Ureter (tissue), 1 donor: ENCODE measurements around the gene EFNA5. TPM values are rescaled to one million over a fixed set of nuclear protein-coding genes. Genes with fewer than 3 reads are reported as not detected.

Experiments used
- DNase-seq: peaks from one replicate; pipeline ENCODE4 v3.0.0-alpha.2; 2020; ENCODE audit warnings: low spot score
- total RNA-seq: library from RNA; stranded (reverse); gene quantifications from one replicate; pipeline ENCODE4 v1.2.4, GENCODE V29; 2023
- donor health status: DM: yes; HTN: yes; CAD: no.

The EFNA5 gene
- total RNA-seq, 1 donor from 2014 or later = 60.4 TPM

DNA sequence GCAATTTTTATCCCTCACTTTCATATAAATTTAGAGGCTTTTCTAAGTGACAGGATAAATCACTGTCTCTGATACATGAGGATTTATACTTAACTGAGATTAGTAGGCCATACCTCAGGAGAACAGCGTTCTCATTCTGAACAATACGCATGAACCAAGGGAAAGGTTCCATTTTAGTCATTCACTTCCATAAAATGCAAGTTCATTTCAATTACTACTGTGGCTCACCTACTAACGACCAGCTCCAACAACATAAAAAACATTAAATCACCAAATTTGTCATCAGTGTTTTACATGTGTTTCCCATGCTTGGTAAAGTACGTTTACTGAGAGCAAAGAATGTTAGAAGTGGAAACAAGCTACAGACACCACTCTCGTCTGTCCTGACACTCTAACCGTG lies 67.4 kb downstream of the EFNA5 start:
- no peak for DNase-seq

DNA sequence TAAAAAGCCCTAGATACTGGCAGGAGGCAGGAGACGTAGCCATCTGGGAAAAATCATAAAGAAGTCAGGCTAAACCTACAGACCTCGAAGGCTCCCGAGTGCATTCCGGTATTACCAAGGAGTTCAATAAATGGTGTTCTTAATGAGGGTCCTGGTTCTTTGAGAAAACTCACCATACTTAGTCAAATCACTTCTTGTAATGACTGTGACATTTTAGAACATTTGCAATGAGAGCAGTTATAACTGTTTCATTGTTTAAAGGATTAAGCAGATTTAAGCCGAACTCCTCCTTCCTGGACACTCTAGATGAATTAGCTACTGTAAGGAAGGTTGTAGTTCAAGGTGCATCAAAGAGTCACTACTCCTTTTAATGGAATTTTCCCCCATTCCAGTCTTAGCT lies 67.8 kb downstream of the EFNA5 start:
- DNase-seq = no peak

DNA sequence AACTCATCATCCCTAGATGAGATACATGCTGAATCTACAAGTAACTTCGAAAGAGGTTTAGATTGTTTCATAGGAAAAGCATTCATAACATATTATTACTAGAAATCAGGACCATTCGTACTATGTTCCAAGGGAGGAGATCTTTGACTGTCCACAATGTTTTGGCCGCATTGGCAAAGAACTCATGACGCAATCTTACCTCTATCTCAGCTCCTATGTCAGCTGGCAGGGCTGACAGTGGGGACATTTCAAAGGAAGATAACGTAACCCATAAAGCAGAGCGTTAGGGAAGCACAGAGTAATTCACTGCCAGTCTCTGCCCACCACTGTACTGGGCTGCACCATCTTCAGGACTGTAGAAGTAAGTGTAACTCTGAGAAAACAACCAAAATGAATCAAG lies 69.7 kb downstream of the EFNA5 start:
- DNase-seq = no peak

DNA sequence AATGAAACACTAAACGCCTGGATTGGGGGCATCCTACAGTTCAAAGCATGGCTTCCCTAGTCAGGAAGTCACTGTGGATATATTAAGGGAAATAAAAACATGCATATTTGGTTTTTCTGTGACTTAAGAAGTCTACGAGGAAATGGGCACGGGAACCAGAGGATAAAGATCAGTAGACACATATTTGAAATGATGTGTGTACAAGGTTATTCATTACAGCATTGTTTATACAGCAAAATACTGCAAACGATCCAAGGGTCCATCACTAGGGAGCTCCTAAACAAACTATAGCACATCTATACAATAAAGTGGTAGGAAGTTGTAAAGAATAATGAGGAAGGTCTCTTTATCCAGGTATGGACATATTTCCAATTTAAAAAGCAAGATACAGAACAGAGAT lies 71.8 kb downstream of the EFNA5 start:
- no peak for DNase-seq

DNA sequence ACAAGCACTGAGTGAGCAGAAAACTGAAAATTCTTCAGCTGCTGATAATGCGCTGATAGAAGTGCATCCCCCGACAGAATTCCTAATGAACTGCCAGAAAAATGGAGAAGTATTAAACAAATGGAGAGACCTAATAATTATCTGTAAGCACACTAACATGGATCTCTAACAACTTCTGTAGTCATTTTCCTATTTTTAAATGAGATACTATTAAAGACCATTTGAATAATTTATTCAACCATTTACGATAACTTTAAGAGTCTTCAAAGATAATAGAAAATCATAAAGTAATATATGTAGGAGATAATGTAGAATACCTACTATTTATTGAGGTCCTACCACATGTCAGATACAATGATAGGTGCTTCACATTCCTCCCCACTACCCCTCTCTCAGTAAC lies 72.9 kb downstream of the EFNA5 start:
- no peak for DNase-seq

DNA sequence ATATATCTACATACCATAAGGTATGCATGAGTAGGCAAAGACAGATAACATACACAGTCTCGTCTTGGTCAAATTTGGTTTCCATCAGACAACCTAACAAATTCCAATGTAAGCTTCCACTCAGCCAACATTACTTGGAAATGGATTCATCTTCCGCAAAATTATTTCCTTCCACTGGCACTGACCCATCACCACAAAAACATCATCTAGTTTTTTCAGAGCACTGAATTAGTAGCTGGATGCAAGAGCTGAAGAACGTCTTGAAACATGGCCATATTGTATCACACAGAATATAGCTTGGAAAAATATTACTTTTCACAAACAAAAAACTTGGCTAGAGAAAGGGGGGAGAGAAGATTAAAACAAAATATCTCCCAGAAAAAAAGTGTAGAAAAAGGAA lies 73.5 kb downstream of the EFNA5 start:
- DNase-seq = no peak

DNA sequence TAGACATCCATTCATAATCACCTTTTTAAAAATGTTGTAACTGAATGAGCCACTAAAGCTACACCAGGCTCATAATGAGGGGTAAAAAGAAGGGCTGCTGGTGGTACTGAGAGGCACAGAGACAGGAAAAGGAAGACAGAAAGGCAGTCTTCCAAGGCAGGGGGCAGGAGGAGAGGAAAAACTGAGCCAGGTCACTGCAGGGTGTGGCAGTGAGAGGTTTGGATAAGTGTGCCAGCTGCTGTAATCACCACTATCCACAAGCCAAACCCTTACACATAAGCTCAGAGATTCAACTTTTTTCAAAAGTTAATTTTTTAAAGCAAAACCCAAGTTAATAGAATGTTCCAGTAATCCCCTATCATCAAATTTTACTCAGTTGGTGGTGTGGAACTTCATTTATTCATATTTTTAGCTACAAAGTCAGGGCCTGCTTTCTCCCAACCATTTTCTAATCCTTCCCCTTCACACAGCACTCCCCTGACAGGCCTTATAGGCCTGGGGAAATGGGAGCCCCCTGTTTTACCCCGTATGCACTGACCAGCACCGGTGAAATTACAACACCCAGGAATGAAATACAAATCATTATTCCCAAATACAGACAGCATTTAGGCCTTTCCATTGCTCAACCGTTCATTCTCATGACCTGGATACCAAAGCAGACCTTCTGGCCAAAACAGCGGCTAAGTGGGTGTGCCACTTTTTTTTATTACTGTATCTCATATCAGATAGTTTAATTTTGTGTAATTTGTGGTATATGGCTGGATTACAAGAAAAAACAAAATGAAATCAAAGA lies 76.3 kb downstream of the EFNA5 start:
- DNase-seq = no peak

DNA sequence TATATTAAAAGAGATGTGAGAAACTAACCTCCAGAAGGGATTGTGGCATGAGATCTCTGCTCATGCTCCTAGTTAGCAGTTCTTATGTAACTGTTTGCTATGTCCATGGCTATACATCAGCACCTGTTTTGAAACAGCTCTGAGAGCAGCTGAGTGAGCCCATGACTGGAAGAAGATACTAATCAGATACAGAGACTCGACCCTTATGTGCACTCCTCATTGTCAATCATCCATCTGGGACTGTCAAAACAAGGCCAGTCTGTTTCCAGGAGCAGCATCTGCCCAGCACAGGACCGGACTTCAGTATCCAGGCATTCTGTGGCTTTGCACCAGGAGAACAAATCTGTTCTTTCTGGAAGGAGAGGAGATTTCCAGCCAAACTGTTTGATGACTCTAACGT lies 77.7 kb downstream of the EFNA5 start:
- no peak for DNase-seq

DNA sequence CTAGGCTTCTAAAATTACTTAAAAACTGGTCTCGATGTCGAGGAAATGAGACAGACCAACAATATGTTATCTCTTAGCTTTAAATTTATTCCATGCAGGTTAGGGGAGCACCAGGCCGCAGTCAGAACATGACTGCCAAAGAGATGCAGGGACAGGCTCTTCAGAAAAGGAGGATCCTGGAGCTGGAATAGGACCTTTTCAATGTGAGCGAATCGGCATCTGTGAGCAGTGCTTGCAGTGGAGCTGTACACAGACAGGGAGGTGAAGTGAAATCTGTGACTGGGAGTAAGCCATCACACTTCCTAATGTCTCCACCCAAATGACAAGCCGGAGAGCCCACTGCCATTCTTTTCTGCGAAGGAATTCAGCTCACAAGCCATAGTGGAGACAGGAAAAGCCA lies 78.2 kb downstream of the EFNA5 start:
- no peak for DNase-seq

DNA sequence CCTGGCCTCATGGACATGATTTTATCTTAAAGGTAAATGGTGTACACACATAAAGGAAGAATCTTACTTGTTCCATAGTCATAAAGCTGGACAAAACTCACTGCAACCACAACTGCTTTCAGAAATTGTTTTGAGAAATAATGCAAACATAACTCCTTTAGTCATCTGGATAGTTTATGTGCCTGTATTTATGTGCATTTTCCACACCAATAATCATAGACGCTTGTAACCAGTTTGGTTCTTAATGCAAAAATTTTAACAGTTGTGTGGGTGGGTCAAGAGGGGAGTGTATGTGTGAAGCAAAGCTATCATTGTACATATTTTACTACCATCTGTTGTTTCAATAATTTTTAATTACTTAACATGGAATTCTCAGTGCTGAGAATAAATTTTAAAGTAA lies 80.1 kb downstream of the EFNA5 start:
- no peak for DNase-seq

DNA sequence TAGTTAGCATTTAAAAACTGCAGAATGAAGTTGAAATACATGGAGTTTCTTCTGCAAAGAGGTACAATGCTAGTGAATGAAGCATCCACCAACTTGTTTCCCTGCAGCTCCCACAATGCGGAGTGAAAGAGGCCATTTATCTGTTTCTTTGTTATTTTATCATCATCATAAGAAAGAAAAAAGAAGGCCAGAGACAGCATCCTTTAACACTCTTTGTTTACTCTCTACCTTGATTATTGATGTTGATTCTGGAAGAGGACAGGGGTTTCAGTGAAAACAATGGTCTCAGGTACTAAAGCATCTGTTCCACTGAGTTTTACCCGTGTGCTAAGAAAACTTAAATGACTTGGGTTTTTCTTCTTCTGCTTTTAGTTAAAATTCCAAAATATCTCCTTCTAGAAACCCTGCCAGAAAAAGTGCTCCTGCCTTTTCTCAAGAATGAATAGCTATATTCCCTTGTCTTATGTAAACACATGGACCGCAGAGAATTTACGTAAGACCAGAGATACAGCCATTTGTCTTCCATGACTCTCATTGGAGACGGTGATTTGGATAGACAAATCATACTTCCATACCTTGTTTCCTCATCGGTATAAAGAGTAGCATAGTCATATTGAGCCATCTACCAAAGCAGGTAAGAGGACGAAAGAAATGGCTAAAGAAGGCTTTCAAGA lies 81.1 kb downstream of the EFNA5 start:
- DNase-seq = no peak

DNA sequence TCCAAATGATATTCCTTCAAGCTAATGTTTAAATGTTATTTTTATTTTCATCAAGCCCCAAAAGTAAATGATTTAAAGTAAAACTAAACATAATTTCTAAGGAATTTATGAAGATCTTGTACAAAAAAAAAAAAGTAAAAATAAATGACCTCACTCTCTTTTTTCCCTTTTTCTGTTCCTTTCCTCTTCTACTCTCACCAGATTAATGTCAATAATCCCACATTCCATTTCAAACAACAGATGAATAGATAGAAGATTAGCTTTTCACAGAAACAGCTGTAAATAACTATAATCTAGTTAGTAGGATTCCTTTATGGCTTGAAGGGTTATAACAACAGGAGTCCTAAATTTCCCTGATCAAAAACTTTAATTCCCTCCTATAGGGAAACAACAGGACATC lies 88.1 kb downstream of the EFNA5 start:
- no peak for DNase-seq

DNA sequence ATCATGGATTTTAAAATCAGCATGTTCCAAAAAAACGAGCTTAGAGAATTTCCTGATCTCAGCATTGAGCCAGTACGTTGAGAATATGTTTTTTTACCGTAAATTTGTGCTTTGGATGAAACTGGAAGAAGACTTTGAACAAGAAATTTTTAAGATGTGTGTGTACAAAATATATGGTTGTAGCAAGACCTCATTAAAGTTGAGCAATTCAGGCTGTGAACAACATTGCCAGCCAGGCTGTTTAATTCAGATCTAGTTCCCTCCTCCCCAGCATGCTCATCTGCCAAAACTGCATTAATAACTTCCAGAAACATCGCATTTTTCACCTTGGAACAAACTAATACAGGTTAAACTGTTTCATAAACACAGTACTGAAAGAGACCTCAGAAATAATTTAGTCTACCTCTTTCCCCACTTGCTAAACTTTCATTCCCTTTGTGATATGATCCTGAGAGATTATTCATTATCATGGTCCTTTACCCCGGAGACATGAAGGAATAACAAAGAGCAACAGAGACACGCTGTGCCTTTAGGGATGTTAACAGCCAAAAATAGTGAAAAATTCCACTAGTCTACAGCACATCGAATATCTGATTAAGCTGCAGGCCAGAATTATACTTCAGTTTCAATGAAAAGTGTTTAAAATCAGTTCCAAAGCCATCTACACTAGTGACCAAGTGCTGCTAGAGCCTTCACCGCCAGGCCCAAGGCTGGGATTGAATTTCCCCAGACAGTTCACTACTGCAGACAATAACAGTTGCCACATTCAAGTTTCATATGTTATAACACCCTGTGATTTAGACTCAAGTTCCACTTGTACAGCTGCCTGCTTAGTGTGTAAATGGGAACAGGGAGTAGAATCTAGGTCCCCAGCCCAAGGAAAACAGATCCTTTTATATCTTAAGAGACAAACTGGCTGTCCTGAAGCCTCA lies 89.6 kb downstream of the EFNA5 start:
- DNase-seq = no peak

DNA sequence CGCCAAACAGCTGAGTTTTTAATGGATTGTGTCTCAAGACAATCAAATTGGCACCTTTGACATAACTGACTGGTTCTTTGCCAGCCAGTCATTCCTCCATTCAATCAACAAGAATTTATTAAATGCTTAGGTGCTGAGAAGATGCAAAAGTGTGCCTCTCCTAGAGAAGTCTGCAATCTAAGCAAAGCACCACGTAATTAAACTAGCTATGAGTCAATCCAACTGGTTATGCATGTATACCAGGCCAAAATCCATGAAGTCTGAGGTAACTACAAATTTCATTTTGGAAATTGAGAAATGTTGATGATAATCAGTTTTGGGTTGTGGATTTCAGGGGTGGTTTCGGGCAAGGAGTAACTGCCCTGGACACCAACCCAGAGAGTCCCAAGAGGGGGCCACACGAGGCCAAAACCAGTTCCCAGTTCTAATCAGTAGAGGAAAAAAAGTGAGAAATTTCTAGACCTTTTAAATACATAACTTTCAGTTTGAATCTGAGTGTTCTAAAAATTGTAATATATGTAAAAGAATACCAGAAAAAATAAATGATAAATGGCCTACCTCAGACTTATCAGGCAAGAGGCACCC lies 92.6 kb downstream of the EFNA5 start:
- DNase-seq = no peak

DNA sequence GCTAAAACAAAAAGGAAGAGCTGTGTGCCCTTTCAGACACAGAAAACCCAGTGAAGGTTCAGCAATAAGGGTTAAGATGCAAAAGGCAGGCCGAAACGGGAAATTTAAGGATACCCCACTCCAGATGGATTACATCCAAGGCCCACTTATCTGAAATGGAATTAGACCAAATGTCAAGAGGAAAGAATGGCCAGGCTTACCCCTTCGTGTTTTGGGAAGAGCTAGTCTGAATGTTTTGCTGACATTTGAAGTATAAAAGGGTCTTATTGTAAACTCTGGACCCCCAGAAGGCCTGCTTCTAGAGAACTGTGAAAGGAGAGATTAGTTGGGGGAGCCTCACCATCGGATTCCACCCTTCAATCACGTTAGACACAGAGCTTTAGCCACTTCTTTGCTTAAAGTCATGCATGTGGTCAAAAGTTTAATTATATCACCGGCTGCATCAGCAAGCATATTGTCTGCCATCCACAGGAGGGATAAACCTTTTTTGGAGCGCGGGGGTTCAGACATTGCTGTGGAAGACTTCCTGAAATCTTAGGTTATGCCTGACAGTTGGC lies 93.3 kb downstream of the EFNA5 start:
- DNase-seq = no peak

DNA sequence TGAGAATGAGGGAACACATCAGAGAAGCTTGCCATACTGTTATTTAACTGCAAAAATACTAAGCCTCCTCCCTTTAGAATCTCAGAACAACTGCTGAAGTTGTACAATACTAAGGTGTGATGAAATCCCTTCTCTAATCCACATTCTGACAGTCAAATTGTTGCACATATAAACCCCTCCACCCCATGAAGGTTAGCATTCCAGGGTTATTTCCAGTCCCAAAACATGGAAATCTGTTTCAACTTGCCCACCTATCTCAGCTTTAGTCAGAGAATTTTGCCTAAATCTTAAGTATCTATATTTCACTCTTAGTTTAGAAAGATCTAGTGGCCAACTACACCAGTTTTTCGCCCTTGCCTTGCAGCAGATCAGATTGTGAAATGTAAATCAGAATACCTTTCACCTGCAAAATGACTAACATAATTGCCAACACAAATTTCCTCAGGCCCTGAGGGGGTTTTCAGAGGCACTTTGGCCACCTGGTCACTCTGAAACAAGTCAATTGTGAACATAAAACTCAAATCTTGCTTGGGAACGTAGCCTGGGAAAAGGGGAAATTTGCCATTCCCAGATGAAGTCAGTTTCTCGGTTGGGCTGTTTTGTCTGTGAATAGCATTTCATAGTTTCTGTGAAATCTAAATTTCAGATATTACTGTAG lies 93.9 kb downstream of the EFNA5 start:
- no peak for DNase-seq

DNA sequence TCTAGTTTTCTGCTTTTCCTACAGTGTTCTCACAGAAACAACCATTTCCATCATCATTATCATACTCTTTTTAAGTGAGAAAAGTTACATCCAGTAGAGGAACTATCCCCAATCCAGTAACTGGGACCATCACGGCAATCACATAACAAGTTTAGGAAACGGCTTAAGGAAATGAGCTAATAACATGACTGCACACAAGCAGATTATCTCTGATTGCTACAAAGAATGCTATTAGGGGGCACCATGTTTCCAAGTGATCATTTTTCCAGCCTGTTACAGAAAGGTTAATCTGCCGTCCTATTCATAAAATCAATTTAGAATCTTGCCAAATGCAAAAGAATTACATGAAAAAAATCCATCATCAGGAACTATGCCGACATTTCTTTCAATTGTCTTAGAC lies 94.6 kb downstream of the EFNA5 start:
- DNase-seq = no peak

DNA sequence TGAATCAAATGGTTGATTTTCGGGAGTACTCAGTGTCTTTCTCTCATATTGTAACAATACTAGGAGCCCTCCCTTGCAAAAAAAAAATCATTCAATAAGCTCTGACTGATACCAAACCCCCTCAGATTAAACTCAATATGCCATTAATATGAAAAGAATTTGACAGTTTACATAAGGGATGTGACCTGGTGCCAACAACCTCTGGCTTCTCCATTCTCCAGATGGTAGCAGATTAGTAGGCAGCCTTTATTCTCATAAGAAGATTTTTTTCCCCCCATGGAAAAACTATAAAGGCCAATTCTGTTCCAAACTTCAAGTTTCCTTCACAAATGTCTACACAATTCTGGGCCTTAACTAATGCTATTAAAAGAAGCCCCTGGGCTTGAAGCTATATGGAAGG lies 96.5 kb downstream of the EFNA5 start:
- no peak for DNase-seq

DNA sequence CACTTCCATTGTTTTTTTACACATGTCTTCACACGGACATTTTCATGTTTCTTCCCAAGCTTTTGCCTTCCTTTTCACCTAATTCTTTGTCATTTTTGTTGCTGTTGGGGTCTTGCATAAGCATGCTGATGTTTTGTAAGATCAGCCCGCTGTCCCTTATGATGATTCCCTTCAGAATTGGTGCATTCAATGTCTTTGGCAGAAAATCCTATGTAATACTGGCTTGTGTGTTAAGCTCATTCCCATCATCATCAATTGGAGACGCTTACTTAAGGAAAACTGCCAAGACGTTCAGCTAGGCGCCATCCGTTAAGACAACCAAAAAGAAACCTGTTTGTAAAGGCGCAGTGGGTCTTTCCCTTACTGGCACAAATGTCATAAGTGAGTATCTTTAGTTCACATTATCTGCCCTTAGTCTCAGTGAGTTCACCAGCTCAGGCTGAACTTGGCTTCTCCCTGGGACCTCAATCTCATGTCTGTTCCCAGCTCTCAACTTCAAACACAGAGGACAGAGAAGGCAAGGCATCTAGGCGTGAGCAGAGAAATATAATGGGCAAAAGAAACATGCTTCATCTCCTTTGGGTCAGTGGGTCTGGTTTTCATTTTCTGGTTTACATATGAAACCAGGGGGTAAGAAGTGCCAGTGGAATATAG lies 97.9 kb downstream of the EFNA5 start:
- no peak for DNase-seq

DNA sequence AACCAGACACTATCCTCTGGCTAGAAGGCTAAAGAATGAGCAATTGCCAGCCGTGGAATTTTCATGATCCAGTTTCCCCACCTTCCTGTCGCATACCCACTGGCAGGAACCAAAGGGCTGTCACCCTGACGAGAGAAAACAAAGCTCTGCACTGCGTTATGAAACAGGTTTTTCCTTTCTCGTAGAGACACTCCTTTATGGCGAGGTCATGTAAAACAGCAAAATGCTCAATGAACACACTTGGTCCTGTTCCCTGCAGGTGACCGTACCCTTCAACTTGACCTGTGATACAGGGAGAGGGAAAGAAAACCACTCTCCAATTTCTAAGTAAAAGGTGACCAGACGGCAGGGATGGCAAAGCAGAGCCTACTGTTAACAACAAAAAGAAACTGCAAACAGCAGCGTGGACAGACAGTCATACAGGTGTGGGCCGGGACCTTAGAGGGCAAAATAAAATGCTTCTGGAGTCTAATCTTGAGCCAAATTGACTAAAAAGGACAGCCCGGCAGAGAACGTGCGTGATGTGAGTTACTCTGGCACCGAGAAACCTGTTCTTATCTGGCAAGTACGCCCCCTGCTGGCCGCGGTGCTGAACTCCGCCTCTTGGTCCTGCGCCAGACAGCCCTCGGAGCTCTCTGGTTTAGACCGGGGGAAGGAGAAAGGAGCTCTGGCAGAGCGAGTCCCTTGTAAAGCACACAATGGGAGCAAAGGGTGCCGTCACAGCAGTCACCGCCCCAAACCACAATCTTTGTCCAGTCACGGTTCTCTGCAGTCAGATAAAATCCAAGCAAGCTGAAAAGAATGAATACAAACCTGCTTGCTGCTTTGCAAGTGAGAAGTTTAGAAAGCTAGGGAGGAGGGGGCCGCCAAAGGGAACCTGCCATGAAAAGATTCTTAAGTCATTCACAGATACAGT lies 98.9 kb downstream of the EFNA5 start:
- peak; percentile 98 for DNase-seq
